NCI-H2081 treated with DMSO at 0.1 percent for 48 hours (cell line): ENCODE measurements around the gene CATSPERD.
"Not testable (repeated sequence)": the region's sequence is repeated elsewhere in the genome, so short reads cannot be mapped to it uniquely, and the experiment has no call there.

Source experiments
- DNase-seq: peaks from one replicate; lab custom pipeline; 2025; lab: John Stamatoyannopoulos, UW

CATSPERD gene

GRCh38 chr19:5686647-5687359 is 33.6 kb upstream of the CATSPERD start:
- peak; percentile 38 for DNase-seq

DNA sequence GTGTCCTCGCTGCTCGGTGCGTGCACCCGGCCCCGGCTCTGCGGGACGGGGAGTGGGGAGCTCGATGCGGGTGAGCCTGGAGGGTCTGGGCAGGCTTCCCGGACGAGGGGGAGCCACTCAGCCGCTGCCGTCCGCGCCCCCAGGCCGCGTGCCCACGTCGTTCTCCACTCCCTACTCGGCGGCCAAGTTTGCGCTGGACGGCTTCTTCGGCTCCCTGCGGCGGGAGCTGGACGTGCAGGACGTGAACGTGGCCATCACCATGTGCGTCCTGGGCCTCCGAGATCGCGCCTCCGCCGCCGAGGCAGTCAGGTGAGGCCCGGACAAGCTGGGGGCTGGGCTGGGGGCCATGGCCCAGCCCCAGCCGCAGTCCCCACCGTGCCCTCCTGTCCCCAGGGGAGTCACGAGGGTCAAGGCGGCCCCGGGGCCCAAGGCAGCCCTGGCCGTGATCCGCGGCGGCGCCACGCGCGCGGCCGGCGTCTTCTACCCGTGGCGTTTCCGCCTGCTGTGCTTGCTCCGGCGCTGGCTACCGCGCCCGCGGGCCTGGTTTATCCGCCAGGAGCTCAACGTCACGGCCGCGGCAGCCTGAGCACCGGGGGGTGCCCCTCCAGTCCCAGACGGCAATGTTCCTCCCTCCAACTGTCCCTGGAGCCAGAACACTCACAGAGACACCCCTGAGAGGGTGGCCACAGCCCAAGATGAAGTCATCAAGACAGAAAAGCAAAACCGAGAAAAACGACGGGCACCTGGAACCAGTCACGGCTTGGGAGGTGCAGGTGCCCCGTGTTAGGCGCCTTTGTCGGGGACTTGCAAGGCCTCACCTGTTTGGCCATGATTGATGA is 32.9 kb upstream of the CATSPERD start:
- no peak for DNase-seq

DNA sequence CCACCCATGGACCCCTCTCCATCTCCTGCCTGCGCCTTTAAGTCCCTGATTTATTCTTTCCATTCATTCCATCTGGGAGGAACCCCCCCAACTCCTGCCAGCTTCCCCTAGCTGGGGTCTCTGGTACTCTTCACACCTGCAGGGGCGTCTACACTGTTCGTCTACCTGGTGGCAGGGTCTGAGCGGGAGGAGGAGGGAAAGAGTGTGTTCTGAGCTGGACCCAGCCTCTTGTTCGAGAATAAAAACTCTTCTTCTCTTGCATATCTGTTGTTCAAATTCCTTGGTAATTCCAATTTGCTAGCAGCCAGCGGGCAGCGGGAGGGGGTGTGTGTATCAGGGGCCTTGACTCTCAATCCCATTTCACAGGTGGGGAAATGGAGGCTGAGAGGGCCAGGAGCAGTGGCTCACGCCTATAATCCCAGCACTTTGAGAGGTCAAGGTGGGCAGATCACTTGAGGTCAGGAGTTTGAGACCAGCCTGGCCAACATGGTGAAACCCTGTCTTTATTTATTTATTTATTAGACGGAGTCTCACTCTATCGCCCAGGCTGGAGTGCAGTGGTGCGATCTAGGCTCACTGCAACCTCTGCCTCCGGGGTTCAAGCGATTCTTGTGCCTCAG is 32.1 kb upstream of the CATSPERD start:
- not testable (repeated sequence) for DNase-seq

GRCh38 chr19:5690125-5690954 is 30.1 kb upstream of the CATSPERD start, which contains the start of gene RPL36:
Gene RPL36, plus strand, starts transcription at chr19:5690295. Its CDS starts 213 bp downstream, at chr19:5690508.
- peak; percentile 72 for DNase-seq

DNA sequence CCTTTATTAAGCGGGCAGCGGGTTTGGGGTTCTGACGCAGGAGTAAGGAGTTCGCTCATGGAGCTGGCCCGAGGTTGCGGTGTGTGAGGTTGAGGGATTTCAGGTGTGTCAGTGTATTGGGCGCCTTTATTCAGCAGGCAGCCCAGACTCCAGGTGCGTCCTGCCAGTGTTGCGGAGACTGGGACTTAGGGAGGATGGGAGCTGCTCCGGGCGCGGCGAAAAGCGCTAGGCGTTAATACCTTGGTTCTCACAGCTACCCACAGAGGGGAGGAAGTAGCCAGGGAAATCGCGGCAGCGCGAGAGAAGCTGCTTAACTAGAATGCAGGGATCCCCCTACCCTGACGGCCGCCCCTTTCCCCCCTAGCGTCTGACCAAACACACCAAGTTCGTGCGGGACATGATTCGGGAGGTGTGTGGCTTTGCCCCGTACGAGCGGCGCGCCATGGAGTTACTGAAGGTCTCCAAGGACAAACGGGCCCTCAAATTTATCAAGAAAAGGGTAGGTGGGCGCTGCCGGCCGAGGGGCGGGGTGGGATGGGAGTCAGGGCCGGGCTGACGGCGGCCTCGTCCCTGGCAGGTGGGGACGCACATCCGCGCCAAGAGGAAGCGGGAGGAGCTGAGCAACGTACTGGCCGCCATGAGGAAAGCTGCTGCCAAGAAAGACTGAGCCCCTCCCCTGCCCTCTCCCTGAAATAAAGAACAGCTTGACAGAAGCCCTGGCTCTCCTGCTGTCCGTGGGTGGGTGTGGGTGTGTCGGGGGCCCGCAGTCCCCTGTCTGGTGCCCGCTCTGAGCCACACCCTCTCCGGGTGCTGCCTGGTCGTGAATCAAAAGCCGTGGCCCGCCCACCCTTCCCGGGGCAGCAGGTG is 29.2 kb upstream of the CATSPERD start:
- no peak for DNase-seq

DNA sequence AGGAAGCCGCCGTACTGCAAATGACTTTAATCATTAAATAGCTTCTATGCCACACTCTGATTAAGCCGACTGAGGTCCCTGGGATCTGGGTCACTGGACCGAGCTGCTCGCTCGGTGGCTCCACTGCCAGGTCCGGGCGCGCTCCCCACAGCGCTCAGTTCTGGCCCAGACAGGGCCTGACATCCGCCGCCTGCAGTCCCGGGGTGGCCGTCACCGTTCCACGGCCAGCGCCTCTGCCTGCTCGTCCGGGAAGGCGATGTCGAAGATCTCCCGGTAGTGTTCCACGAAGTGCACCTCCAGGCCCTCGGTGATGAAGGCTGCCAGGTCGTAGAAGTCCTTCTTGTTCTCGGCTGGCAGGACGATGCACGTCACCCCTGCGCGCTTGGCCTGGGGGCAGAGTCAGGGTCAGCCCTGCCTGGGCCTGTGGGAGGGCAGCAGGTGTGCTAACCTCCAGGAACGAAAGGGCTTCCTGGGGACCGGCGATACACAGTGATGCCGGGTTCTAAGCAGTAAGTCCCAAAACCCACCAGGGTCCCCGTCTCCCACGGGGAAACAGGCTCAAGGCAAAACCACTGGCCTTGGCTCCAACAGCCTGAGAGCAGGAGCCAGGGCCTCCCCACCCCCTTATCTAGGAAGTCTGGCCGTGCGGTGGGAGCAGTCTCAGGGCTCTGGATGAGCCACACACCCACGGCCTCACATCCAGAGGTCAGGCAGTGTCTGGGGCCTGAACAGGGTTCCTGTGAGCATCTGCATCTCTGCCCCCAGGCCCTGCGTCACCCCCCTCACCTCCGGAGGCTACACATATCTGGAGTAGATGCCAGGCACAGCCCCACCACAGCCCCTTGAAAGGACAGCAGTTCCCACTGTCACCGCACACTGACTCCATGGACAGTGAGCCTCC is 28.4 kb upstream of the CATSPERD start:
- no peak for DNase-seq

DNA sequence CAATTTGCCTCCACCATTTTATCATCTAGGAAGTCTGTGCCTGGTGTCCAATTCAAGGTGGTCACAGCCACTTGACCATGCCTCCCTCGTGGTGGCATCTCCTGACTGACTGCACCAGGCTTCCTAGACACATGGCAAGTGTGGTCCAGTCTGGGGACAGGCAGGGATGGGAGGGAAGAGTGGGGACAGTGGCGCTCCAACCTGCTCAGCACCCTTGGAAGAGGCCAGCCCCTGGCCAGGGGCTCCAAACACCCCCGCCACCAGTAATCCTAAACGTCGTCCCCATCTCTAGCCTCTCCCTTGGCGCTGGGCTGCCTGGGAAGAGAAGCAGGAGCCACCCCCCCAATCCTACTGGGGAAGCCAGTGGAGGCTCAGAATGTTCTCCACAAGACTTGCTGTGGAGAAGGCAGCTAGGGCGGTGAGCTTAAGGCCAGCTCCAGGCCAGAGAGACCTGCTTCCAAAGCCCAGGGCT is 27.7 kb upstream of the CATSPERD start:
- DNase-seq: no peak

- no peak for DNase-seq
Measured at GRCh38 chr19:5693195-5694166, 27.0 kb upstream of the CATSPERD start.

- no peak for DNase-seq
Measured at GRCh38 chr19:5694167-5694955, 26.1 kb upstream of the CATSPERD start.

GRCh38 chr19:5694956-5695648 is 25.3 kb upstream of the CATSPERD start:
- no peak for DNase-seq

DNA sequence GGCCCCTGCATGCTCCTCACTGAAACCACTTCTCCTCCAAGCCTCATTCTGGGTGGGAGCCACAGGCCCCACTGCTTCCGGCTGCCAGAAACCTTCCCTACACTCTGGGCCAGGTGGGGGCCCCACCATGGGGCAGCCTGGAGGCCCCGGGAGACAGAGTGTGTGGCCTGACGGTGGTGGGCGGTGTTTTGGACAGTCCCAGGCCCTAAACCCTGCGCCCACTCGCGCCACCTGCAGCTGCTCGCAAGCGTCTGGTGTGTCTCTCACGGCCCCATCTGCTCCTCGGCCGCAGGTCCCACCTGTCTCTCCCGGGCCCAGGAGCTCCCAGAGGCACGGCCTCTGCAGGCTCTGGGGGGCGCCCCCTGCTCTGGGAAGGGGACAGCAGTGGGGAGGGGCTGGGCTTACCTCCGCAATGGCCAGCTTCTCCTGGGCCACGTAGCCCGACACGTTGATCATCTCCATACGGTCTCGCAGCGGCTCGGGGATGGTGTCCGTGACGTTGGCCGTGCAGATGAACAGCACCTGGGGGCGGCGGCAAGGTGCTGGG is 24.7 kb upstream of the CATSPERD start:
- DNase-seq: no peak

DNA sequence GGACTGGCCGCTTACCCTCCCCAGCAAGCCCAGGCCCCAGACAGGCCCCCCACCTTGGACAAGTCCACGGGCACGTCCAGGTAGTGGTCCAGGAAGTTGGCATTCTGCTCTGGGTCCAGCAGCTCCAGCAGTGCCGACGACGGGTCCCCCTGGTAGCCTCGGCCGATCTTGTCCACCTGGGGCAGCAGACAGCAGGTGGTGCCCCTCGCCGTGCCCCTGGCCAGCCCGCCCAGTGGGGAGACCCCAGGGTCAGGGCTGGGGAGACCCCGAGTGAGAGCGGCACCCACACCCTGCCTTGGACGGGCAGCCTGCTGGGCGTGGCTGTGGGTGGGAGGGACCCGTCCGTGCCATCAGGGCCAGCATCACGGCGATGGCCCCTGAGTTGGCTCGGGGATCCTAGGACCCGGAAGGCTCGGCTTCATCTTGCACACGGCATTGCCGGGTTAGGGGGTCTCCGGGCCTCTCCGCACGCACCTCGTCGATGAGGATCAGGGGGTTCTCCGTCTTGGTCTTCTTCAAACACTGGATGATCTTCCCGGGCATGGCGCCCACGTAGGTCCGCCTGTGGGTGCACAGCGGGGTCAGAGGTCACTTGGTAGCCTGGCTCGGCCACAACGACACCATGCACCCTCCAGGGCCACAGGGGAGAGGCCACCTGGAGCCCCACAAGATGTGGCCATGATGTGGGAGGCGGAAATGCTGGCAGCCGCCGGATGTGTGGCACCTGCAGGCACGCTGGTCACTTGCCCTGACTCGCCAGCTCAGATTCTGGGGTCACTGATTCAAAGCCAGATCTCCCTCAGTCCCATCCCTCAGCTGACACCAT is 24.0 kb upstream of the CATSPERD start:
- DNase-seq: no peak

DNA sequence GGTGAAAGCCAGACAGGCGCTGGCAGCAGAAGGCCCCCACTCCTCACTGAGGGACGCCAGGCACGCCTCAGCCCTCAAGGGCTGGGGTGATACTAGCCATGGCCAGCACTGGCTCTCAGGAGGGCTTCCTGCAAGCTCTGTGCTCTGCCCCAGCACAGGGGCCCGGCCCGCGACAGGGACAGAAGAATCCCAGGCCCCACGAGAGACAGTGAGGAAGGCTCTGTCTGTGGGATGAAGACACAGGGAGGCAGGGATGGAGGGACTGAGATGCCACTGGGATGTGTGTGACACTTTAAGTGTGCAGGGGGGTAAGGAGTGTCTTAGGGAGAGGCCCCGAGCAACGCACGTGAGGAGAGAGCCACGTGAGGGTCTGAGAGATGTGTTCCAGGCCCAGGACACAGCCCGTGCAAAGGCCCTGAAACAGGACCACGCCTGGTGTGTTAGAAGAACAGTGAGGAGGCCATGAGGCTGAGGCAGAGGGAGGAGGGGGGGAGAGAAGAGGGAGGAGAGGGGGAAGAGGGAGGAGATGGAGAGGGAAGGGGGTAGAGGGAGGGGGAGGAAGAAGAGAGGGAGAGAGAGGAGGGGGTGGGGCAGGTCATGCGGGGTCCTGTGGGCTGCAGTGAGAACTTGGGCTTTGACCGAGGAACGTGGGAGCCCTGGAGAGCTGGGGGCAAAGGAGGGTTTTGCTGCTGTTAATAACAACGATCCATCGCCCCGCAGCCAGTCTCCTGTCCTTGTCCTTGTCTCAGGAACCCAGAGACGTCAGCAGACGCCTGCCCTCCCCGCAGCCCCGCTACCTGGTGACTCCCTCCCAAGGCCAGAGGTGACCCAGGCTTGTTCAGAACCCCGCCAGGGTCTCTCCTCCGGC is 23.2 kb upstream of the CATSPERD start:
- no peak for DNase-seq

- DNase-seq: no peak
Measured at GRCh38 chr19:5697890-5698634, 22.4 kb upstream of the CATSPERD start.
